ENCODE data around the gene ALLC.

- no peak for TF ChIP-seq POLR2A (IDR thresholded peaks at IDR 0.05)
- no peak for TF ChIP-seq CTCF (IDR thresholded peaks at IDR 0.05)
Observed at GRCh38 chr2:3709225-3709624, 51.2 kb downstream of the ALLC start.

Data from testis (tissue), 2 donors.